Middle frontal gyrus (tissue), 1 donor: ENCODE results near the gene EBP.
"Not testable (repeated sequence)": the region's sequence is repeated elsewhere in the genome, so short reads cannot be mapped to it uniquely, and the experiment has no call there.

ENCODE experiments used
- DNase-seq: peaks from one replicate; pipeline ENCODE4 v3.0.0-alpha.2; 2015; ENCODE audit warnings: low spot score; ENCODE audit errors: extremely low spot score

Gene EBP

GRCh38 chrX:48522291-48522690 lies 683 bp downstream of the EBP start:
- DNase-seq = no peak

- no peak for DNase-seq
Measured at GRCh38 chrX:48523682-48524081, 2.1 kb downstream of the EBP start.

GRCh38 chrX:48525853-48526252 lies 4.2 kb downstream of the EBP start:
- DNase-seq = not testable (repeated sequence)

GRCh38 chrX:48530736-48531135 lies 9.1 kb downstream of the EBP start:
- DNase-seq = no peak

- DNase-seq = no peak
Measured at GRCh38 chrX:48531358-48531959, 9.9 kb downstream of the EBP start.

- no peak for DNase-seq
Measured at GRCh38 chrX:48532161-48532560, 10.6 kb downstream of the EBP start.

- DNase-seq = no peak
Measured at GRCh38 chrX:48533165-48533564, 11.6 kb downstream of the EBP start.

GRCh38 chrX:48538641-48539344 lies 17.2 kb downstream of the EBP start:
- no peak for DNase-seq

- peak; percentile 73 for DNase-seq
Measured at GRCh38 chrX:48539345-48540027, 17.9 kb downstream of the EBP start, which contains the start of gene TBC1D25. TSS of gene TBC1D25 (plus strand) at chrX:48539714. CDS start at chrX:48539798, 84 bp downstream.

- DNase-seq = no peak
Measured at GRCh38 chrX:48540028-48540375, 18.4 kb downstream of the EBP start.

GRCh38 chrX:48540480-48540879 lies 18.9 kb downstream of the EBP start:
- DNase-seq = no peak

- DNase-seq = no peak
Measured at GRCh38 chrX:48541140-48541814, 19.7 kb downstream of the EBP start.

- no peak for DNase-seq
Measured at GRCh38 chrX:48548871-48549270, 27.3 kb downstream of the EBP start.

GRCh38 chrX:48555731-48556325 lies 34.2 kb downstream of the EBP start:
- not testable (repeated sequence) for DNase-seq

- DNase-seq = no peak
Measured at GRCh38 chrX:48558271-48558670, 36.7 kb downstream of the EBP start.

- DNase-seq = no peak
Measured at GRCh38 chrX:48559636-48560035, 38.0 kb downstream of the EBP start.

GRCh38 chrX:48560056-48560455 lies 38.4 kb downstream of the EBP start:
- DNase-seq = no peak

GRCh38 chrX:48560681-48561080 lies 39.1 kb downstream of the EBP start:
- no peak for DNase-seq

GRCh38 chrX:48569958-48570357 lies 48.4 kb downstream of the EBP start:
- no peak for DNase-seq

GRCh38 chrX:48573690-48574269 lies 52.2 kb downstream of the EBP start:
- DNase-seq = no peak
